Stimulated activated effector memory CD8-positive, alpha-beta T cell treated with anti-CD3 and anti-CD28 coated beads, Interleukin-12 subunit alpha, Interleukin-12 subunit beta, amount 100 ng/mL, for 72 hours (primary cell): ENCODE data around the gene LTA.

Experiments used
- ATAC-seq: fragments of 150-1000 bp; cut with Tn5 transposase; 2 replicates; pipeline ENCODE4 v1.10.0; 2021
- DNase-seq, 2 donors: peaks; one replicate each; pipeline ENCODE4 v3.0.0; 2021 to 2022; ENCODE audit warnings: low spot score in 2 of 2
- H3K27ac Mint-ChIP-seq: one replicate; pipeline ENCODE4 v1.8.0; 2022; ENCODE audit warnings: mild to moderate bottlenecking, mixed read lengths
- H3K36me3 Mint-ChIP-seq: one replicate; pipeline ENCODE4 v1.8.0; 2022; ENCODE audit warnings: mild to moderate bottlenecking, mixed read lengths
- H3K4me1 Mint-ChIP-seq: one replicate; pipeline ENCODE4 v1.8.0; 2022; ENCODE audit warnings: mixed read lengths
- H3K4me3 Mint-ChIP-seq: one replicate; pipeline ENCODE4 v1.8.0; 2022; ENCODE audit warnings: mild to moderate bottlenecking, mixed read lengths
- H3K9me3 Mint-ChIP-seq: one replicate; pipeline ENCODE4 v1.8.0; 2022; ENCODE audit warnings: mixed read lengths

The LTA gene

GRCh38 chr6:31556307-31556706 is 15.8 kb upstream of the LTA start:
- peaks cover 56% of the 10 kb centered on the region for H3K36me3 Mint-ChIP-seq
- H3K4me1 Mint-ChIP-seq, result peaks cover 53% of the 10 kb centered on the region
- H3K4me3 Mint-ChIP-seq, result peak overlapping the region; percentile 32

GRCh38 chr6:31557443-31558317 is 14.4 kb upstream of the LTA start:
- Mint-ChIP-seq H3K36me3 (peaks cover 62% of the 10 kb centered on the region), H3K9me3 (no peaks in the 10 kb centered on the region), H3K4me3 (peak overlapping the region; percentile 79), H3K4me1 (peaks cover 60% of the 10 kb centered on the region), H3K27ac (peak overlapping the region; percentile 96)
- no peak for ATAC-seq
- no peak for DNase-seq

More at GRCh38 chr6:31556307-31556706, 15.8 kb upstream of the LTA start:
- ATAC-seq, result no peak
- Mint-ChIP-seq H3K9me3 (no peaks in the 10 kb centered on the region), H3K27ac (peak overlapping the region; percentile 81)
- DNase-seq, result no peak

- peaks cover 66% of the 10 kb centered on the region for H3K4me1 Mint-ChIP-seq
- H3K27ac Mint-ChIP-seq, result peak overlapping the region; percentile 96
- H3K9me3 Mint-ChIP-seq, result no peaks in the 10 kb centered on the region
- peaks cover 62% of the 10 kb centered on the region for H3K36me3 Mint-ChIP-seq
- no peak for ATAC-seq
- peak overlapping the region; percentile 79 for H3K4me3 Mint-ChIP-seq
- no peak for DNase-seq
These were observed 13.8 kb upstream of the LTA start for GRCh38 chr6:31558318-31558625.

GRCh38 chr6:31558631-31559500 is 13.2 kb upstream of the LTA start:
- ATAC-seq, result peak; percentile 66
- no peaks in the 10 kb centered on the region for H3K9me3 Mint-ChIP-seq
- H3K4me3 Mint-ChIP-seq, result peak overlapping the region; percentile 79
- peaks cover 66% of the 10 kb centered on the region for H3K36me3 Mint-ChIP-seq
- DNase-seq, result peak in 1 of 2 donors; percentile 82
- peak overlapping the region; percentile 96 for H3K27ac Mint-ChIP-seq
- H3K4me1 Mint-ChIP-seq, result peaks cover 71% of the 10 kb centered on the region

GRCh38 chr6:31559606-31559957 is 12.5 kb upstream of the LTA start:
- H3K4me3 Mint-ChIP-seq, result peak overlapping the region; percentile 79
- H3K9me3 Mint-ChIP-seq, result no peaks in the 10 kb centered on the region
- H3K36me3 Mint-ChIP-seq, result peaks cover 59% of the 10 kb centered on the region
- H3K27ac Mint-ChIP-seq, result peak overlapping the region; percentile 96
- DNase-seq, result no peak
- peak; percentile 52 for ATAC-seq
- H3K4me1 Mint-ChIP-seq, result peaks cover 76% of the 10 kb centered on the region

- H3K36me3 Mint-ChIP-seq, result peaks cover 56% of the 10 kb centered on the region
- peaks cover 81% of the 10 kb centered on the region for H3K4me1 Mint-ChIP-seq
- ATAC-seq (peak; percentile 77), DNase-seq (peak in 1 of 2 donors; percentile 84)
- peak overlapping the region; percentile 79 for H3K4me3 Mint-ChIP-seq
- peak overlapping the region; percentile 96 for H3K27ac Mint-ChIP-seq
- H3K9me3 Mint-ChIP-seq, result no peaks in the 10 kb centered on the region
These were observed 12.0 kb upstream of the LTA start for GRCh38 chr6:31559958-31560696.

GRCh38 chr6:31560697-31561058 is 11.4 kb upstream of the LTA start:
- H3K4me3 Mint-ChIP-seq, result peak overlapping the region; percentile 79
- peak overlapping the region; percentile 96 for H3K27ac Mint-ChIP-seq
- DNase-seq, result no peak
- H3K36me3 Mint-ChIP-seq, result peaks cover 56% of the 10 kb centered on the region
- no peak for ATAC-seq
- peaks cover 86% of the 10 kb centered on the region for H3K4me1 Mint-ChIP-seq
- H3K9me3 Mint-ChIP-seq, result no peaks in the 10 kb centered on the region

GRCh38 chr6:31567531-31568370 is 4.3 kb upstream of the LTA start:
- H3K9me3 Mint-ChIP-seq, result no peaks in the 10 kb centered on the region
- peak overlapping the region; percentile 55 for H3K4me3 Mint-ChIP-seq
- peak in 1 of 2 donors; percentile 64 for DNase-seq
- peaks cover 26% of the 10 kb centered on the region for H3K36me3 Mint-ChIP-seq
- peak; percentile 12 for ATAC-seq
- peaks cover 84% of the 10 kb centered on the region for H3K4me1 Mint-ChIP-seq
- peak overlapping the region; percentile 48 for H3K27ac Mint-ChIP-seq

GRCh38 chr6:31568537-31568961 is 3.5 kb upstream of the LTA start:
- Mint-ChIP-seq H3K4me1 (peaks cover 85% of the 10 kb centered on the region), H3K27ac (peak overlapping the region; percentile 48), H3K36me3 (peaks cover 33% of the 10 kb centered on the region), H3K4me3 (peak overlapping the region; percentile 55), H3K9me3 (no peaks in the 10 kb centered on the region)
- DNase-seq (peak in 1 of 2 donors; percentile 84), ATAC-seq (peak; percentile 71)

GRCh38 chr6:31569861-31570536 is 2.1 kb upstream of the LTA start:
- peaks cover 44% of the 10 kb centered on the region for H3K36me3 Mint-ChIP-seq
- peaks cover 87% of the 10 kb centered on the region for H3K4me1 Mint-ChIP-seq
- H3K9me3 Mint-ChIP-seq, result no peaks in the 10 kb centered on the region
- H3K4me3 Mint-ChIP-seq, result peak overlapping the region; percentile 97
- peak overlapping the region; percentile 98 for H3K27ac Mint-ChIP-seq
- ATAC-seq, result no peak
- no peak for DNase-seq

GRCh38 chr6:31573239-31574105 is 1.4 kb downstream of the LTA start:
- H3K4me3 Mint-ChIP-seq, result peak overlapping the region; percentile 97
- DNase-seq, result no peak
- H3K9me3 Mint-ChIP-seq, result no peaks in the 10 kb centered on the region
- H3K36me3 Mint-ChIP-seq, result peaks cover 69% of the 10 kb centered on the region
- ATAC-seq, result no peak
- H3K4me1 Mint-ChIP-seq, result peaks cover 72% of the 10 kb centered on the region
- peak overlapping the region; percentile 98 for H3K27ac Mint-ChIP-seq

- ATAC-seq, result peak; percentile 2
- H3K4me3 Mint-ChIP-seq, result peak overlapping the region; percentile 97
- peaks cover 78% of the 10 kb centered on the region for H3K36me3 Mint-ChIP-seq
- no peaks in the 10 kb centered on the region for H3K9me3 Mint-ChIP-seq
- DNase-seq, result peak in 1 of 2 donors; percentile 78
- H3K4me1 Mint-ChIP-seq, result peaks cover 72% of the 10 kb centered on the region
- H3K27ac Mint-ChIP-seq, result peak overlapping the region; percentile 98
These were observed 2.3 kb downstream of the LTA start for GRCh38 chr6:31574106-31575061.
